ENCODE data around the gene COL25A1. TPM values are rescaled to one million over a fixed set of nuclear protein-coding genes. Genes with fewer than 3 reads are reported as not detected.
A peak's percentile ranks its signal among the peaks of the same experiment; 100 is the strongest.

Gene COL25A1
- total and polyA plus RNA-seq, 2 experiments from 2014 or later, result 0.25 TPM; not detected in 1

DNA sequence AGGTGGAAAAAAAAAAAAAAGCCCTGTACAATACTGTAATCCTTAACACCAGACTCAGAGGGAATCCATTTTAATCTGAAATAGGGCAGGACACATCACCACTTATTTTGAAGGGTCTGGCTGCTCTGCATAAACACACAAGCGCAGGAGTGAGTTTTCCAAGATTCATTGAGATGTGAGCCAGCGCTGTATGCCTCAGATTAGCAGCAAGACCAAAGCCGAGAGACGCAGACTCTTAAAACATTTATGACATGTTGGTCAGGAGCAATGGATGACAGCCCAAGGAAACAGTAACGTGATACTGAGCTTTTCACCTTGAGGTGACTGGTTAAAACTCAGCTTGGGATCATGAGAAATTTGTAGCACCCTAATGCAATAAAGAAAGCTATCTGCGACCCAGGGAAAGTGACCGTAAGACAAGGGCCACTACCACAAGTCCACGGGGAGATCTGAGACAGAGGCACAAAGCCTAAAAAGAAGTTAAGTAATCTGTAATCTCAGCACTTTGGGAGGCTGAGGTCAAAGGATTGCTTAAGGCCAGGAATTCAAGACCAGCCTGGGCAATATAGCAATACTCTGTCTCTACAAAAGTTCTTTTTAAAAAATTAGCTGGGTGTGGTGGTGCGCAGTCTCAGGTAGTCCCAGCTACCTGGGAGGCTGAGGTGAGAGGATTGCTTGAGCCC is 210.6 kb downstream of the COL25A1 start:
- Histone ChIP-seq H3K9me3 (ENCODE audit: low read depth) (no peaks in the 10 kb centered on the region), H3K27me3 (replicated peaks; ENCODE audit: insufficient read depth) (no peaks in the 10 kb centered on the region), H3K4me3 (no peak overlapping the region), H3K27ac (no peak overlapping the region), H2AFZ (no peak overlapping the region), H3K4me2 (ENCODE audit: unreplicated experiment) (no peak overlapping the region), H3K4me1 (ENCODE audit: insufficient read depth) (no peaks in the 10 kb centered on the region), H3K9ac (no peak overlapping the region), H3K36me3 (ENCODE audit: low read depth) (no peaks in the 10 kb centered on the region), H3K79me2 (ENCODE audit: insufficient read depth) (no peaks in the 10 kb centered on the region), H3F3A (ENCODE audit: insufficient read depth) (no peaks in the 10 kb centered on the region), H3K9me2 (ENCODE audit: insufficient read depth) (peaks cover 3% of the 10 kb centered on the region; the same call in 1 of the 2 replicates), H4K20me1 (ENCODE audit: insufficient read depth) (no peaks in the 10 kb centered on the region)
- in situ Hi-C loops (cut with MboI), result no loop called here
- 72 to 77% methylated on average over 9 of the region's 9 CpGs for WGBS, 2 experiments (ENCODE audit: low coverage in 1 of 2, low lambda C conversion rate in 2 of 2, missing lambda C conversion rate in 2 of 2)
- no peak for TF ChIP-seq EZH2phosphoT487 (IDR thresholded peaks at IDR 0.05; ENCODE audit: insufficient read depth, low read depth)
- TF ChIP-seq EZH2 (IDR thresholded peaks at IDR 0.05; ENCODE audit: insufficient read depth, poor library complexity, severe bottlenecking), result no peak
- DNase-seq, result no peak

- no peak overlapping the region for H3K4me3 ChIP-seq
- no peak overlapping the region for H2AFZ ChIP-seq
- H3K9me2 ChIP-seq (ENCODE audit: insufficient read depth), result no peaks in the 10 kb centered on the region
- 86 to 90% methylated on average over 3 of the region's 3 CpGs for WGBS, 2 experiments (ENCODE audit: low coverage in 1 of 2, low lambda C conversion rate in 2 of 2, missing lambda C conversion rate in 2 of 2)
- no peak overlapping the region for H3K27ac ChIP-seq
- no peaks in the 10 kb centered on the region for H3K9me3 ChIP-seq (ENCODE audit: low read depth)
- H3K4me2 ChIP-seq (ENCODE audit: unreplicated experiment), result no peak overlapping the region
- H3K27me3 ChIP-seq (replicated peaks; ENCODE audit: insufficient read depth), result no peaks in the 10 kb centered on the region
- no peaks in the 10 kb centered on the region for H3K36me3 ChIP-seq (ENCODE audit: low read depth)
- no peak for TF ChIP-seq EZH2phosphoT487 (IDR thresholded peaks at IDR 0.05; ENCODE audit: insufficient read depth, low read depth)
- TF ChIP-seq EZH2 (IDR thresholded peaks at IDR 0.05; ENCODE audit: insufficient read depth, poor library complexity, severe bottlenecking), result no peak
- in situ Hi-C loops (cut with MboI), result no loop called here
- peaks cover 9% of the 10 kb centered on the region for H3K4me1 ChIP-seq (ENCODE audit: insufficient read depth)
- no peak overlapping the region for H3K9ac ChIP-seq
- H3K79me2 ChIP-seq (ENCODE audit: insufficient read depth), result no peaks in the 10 kb centered on the region
- no peaks in the 10 kb centered on the region for H4K20me1 ChIP-seq (ENCODE audit: insufficient read depth)
- DNase-seq, result no peak
- peaks cover 9% of the 10 kb centered on the region for H3F3A ChIP-seq (ENCODE audit: insufficient read depth)
Observed at GRCh38 chr4:109083911-109084310, 218.5 kb downstream of the COL25A1 start.

GRCh38 chr4:109079731-109080130 is 222.7 kb downstream of the COL25A1 start:
- H3K36me3 ChIP-seq (ENCODE audit: low read depth), result no peaks in the 10 kb centered on the region
- no peaks in the 10 kb centered on the region for H3K9me2 ChIP-seq (ENCODE audit: insufficient read depth)
- H3K4me1 ChIP-seq (ENCODE audit: insufficient read depth), result peaks cover 18% of the 10 kb centered on the region
- no peaks in the 10 kb centered on the region for H3K9me3 ChIP-seq (ENCODE audit: low read depth)
- H3K4me3 ChIP-seq, result no peak overlapping the region
- no peaks in the 10 kb centered on the region for H3K27me3 ChIP-seq (replicated peaks; ENCODE audit: insufficient read depth)
- no peak overlapping the region for H3K4me2 ChIP-seq (ENCODE audit: unreplicated experiment)
- no peak for DNase-seq
- no peaks in the 10 kb centered on the region for H3K79me2 ChIP-seq (ENCODE audit: insufficient read depth)
- no peak overlapping the region for H3K9ac ChIP-seq
- H3F3A ChIP-seq (ENCODE audit: insufficient read depth), result peaks cover 23% of the 10 kb centered on the region
- in situ Hi-C loops (cut with MboI), result no loop called here
- H4K20me1 ChIP-seq (ENCODE audit: insufficient read depth), result no peaks in the 10 kb centered on the region
- TF ChIP-seq EZH2phosphoT487 (IDR thresholded peaks at IDR 0.05; ENCODE audit: insufficient read depth, low read depth) (no peak), EZH2 (IDR thresholded peaks at IDR 0.05; ENCODE audit: insufficient read depth, poor library complexity, severe bottlenecking) (no peak)
- H3K27ac ChIP-seq, result no peak overlapping the region
- no peak overlapping the region for H2AFZ ChIP-seq
- WGBS, 2 experiments (ENCODE audit: low coverage in 1 of 2, low lambda C conversion rate in 2 of 2, missing lambda C conversion rate in 2 of 2), result 93 to 98% methylated on average over 4 of the region's 4 CpGs

DNA sequence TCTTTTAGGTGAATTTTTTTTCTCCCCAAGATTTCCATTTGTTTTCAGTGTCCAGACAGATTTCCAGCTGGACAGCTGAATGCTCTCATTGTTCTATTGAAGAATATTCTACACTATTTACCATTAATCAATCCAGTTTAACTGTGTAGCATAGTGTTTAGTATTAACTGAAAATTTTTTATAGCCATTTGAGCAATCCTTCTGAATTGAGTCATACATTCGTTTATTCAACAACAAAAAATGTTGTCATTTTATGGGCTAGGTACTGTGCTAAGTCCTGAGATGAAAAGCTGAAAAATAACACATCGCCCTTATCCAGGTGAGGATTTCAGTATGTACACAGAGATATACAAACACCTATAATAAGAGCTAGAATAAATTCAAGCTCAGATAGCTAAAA is 223.3 kb downstream of the COL25A1 start:
- H3K36me3 ChIP-seq (ENCODE audit: low read depth), result no peaks in the 10 kb centered on the region
- peaks cover 23% of the 10 kb centered on the region for H3F3A ChIP-seq (ENCODE audit: insufficient read depth)
- no peak overlapping the region for H2AFZ ChIP-seq
- DNase-seq, result peak; percentile 58
- no peaks in the 10 kb centered on the region for H3K9me3 ChIP-seq (ENCODE audit: low read depth)
- no peak overlapping the region for H3K9ac ChIP-seq
- in situ Hi-C loops (cut with MboI), result no loop called here
- H3K4me2 ChIP-seq (ENCODE audit: unreplicated experiment), result peak overlapping the region; percentile 72
- peaks cover 18% of the 10 kb centered on the region for H3K4me1 ChIP-seq (ENCODE audit: insufficient read depth)
- H3K79me2 ChIP-seq (ENCODE audit: insufficient read depth), result no peaks in the 10 kb centered on the region
- H4K20me1 ChIP-seq (ENCODE audit: insufficient read depth), result no peaks in the 10 kb centered on the region
- H3K9me2 ChIP-seq (ENCODE audit: insufficient read depth), result no peaks in the 10 kb centered on the region
- TF ChIP-seq EZH2 (IDR thresholded peaks at IDR 0.05; ENCODE audit: insufficient read depth, poor library complexity, severe bottlenecking) (no peak), EZH2phosphoT487 (IDR thresholded peaks at IDR 0.05; ENCODE audit: insufficient read depth, low read depth) (no peak)
- 38 to 41% methylated on average over 2 of the region's 2 CpGs for WGBS, 2 experiments (ENCODE audit: low coverage in 1 of 2, low lambda C conversion rate in 2 of 2, missing lambda C conversion rate in 2 of 2)
- H3K27me3 ChIP-seq (replicated peaks; ENCODE audit: insufficient read depth), result no peaks in the 10 kb centered on the region
- peak overlapping the region; percentile 40 for H3K27ac ChIP-seq
- peak overlapping the region; percentile 14; the same call in 1 of the 2 replicates for H3K4me3 ChIP-seq
